Nephron progenitor cell (in vitro differentiated cells): ENCODE data around the gene CRADD.

Experiments
- DNase-seq: peaks from one replicate; pipeline ENCODE4 v3.0.0; 2021
- H3K27ac Mint-ChIP-seq: 2 replicates; pipeline ENCODE4 v1.8.0; 2021; ENCODE audit warnings: mild to moderate bottlenecking, moderate library complexity, mixed read lengths
- H3K27me3 Mint-ChIP-seq: 2 replicates; pipeline ENCODE4 v1.8.0; 2021; ENCODE audit warnings: mild to moderate bottlenecking, low read depth, mixed read lengths; ENCODE audit not compliant: poor library complexity
- H3K36me3 Mint-ChIP-seq: 2 replicates; pipeline ENCODE4 v1.8.0; 2021; ENCODE audit warnings: low read depth, mixed read lengths
- H3K4me1 Mint-ChIP-seq: 2 replicates; pipeline ENCODE4 v1.8.0; 2021; ENCODE audit warnings: mixed read lengths
- H3K4me3 Mint-ChIP-seq: 2 replicates; pipeline ENCODE4 v1.8.0; 2021; ENCODE audit warnings: mild to moderate bottlenecking, moderate library complexity, mixed read lengths
- H3K9me3 Mint-ChIP-seq: 2 replicates; pipeline ENCODE4 v1.8.0; 2021; ENCODE audit warnings: mild to moderate bottlenecking, moderate library complexity, mixed read lengths
- CTCF ChIP-seq: fragments of 200-600 bp; sonication (generic); IDR thresholded peaks from 2 replicates; pipeline ENCODE4 v1.5.0; 2021; ENCODE audit warnings: antibody characterized with exemption

The CRADD gene

GRCh38 chr12:93680006-93680405 is 2.8 kb downstream of the CRADD start:
- Mint-ChIP-seq H3K27me3 (peaks cover 6% of the 10 kb centered on the region), H3K4me3 (peak overlapping the region; percentile 94), H3K27ac (no peak overlapping the region), H3K9me3 (no peaks in the 10 kb centered on the region), H3K4me1 (peaks cover 57% of the 10 kb centered on the region), H3K36me3 (no peaks in the 10 kb centered on the region)
- no peak for DNase-seq
- TF ChIP-seq CTCF: no peak

GRCh38 chr12:93682846-93683261 is 5.7 kb downstream of the CRADD start:
- H3K4me3 Mint-ChIP-seq: no peak overlapping the region
- H3K9me3 Mint-ChIP-seq: no peaks in the 10 kb centered on the region
- H3K27ac Mint-ChIP-seq: peak overlapping the region; percentile 74
- peaks cover 4% of the 10 kb centered on the region for H3K27me3 Mint-ChIP-seq
- peaks cover 60% of the 10 kb centered on the region for H3K4me1 Mint-ChIP-seq
- peak; percentile 14 for DNase-seq
- no peaks in the 10 kb centered on the region for H3K36me3 Mint-ChIP-seq
- no peak for TF ChIP-seq CTCF

GRCh38 chr12:93683410-93683809 is 6.2 kb downstream of the CRADD start:
- no peak for DNase-seq
- Mint-ChIP-seq H3K36me3 (no peaks in the 10 kb centered on the region), H3K9me3 (no peaks in the 10 kb centered on the region), H3K27me3 (peaks cover 3% of the 10 kb centered on the region), H3K4me3 (no peak overlapping the region), H3K4me1 (peaks cover 55% of the 10 kb centered on the region), H3K27ac (peak overlapping the region; percentile 74)
- no peak for TF ChIP-seq CTCF

- Mint-ChIP-seq H3K27ac (no peak overlapping the region), H3K36me3 (no peaks in the 10 kb centered on the region), H3K27me3 (peaks cover 2% of the 10 kb centered on the region), H3K4me1 (peaks cover 48% of the 10 kb centered on the region), H3K9me3 (no peaks in the 10 kb centered on the region), H3K4me3 (no peak overlapping the region)
- TF ChIP-seq CTCF: no peak
- no peak for DNase-seq
Observed at GRCh38 chr12:93684716-93685115, 7.5 kb downstream of the CRADD start.

GRCh38 chr12:93686572-93687356 is 9.6 kb downstream of the CRADD start:
- no peak overlapping the region for H3K27ac Mint-ChIP-seq
- H3K27me3 Mint-ChIP-seq: peaks cover 3% of the 10 kb centered on the region
- no peak overlapping the region for H3K4me3 Mint-ChIP-seq
- DNase-seq: no peak
- no peaks in the 10 kb centered on the region for H3K9me3 Mint-ChIP-seq
- TF ChIP-seq CTCF: no peak
- H3K4me1 Mint-ChIP-seq: peaks cover 40% of the 10 kb centered on the region
- H3K36me3 Mint-ChIP-seq: no peaks in the 10 kb centered on the region
